Neuronal stem cell (in vitro differentiated cells): ENCODE measurements around the gene LDHB.
"Not testable (repeated sequence)": the region's sequence is repeated elsewhere in the genome, so short reads cannot be mapped to it uniquely, and the experiment has no call there.

Experiments used
- DNase-seq: peaks from one replicate; pipeline ENCODE4 v3.0.0-alpha.2; 2013; ENCODE audit warnings: low spot score
- H2AFZ ChIP-seq: one replicate; pipeline ENCODE4 v1.6.1; 2013; ENCODE audit warnings: mild to moderate bottlenecking, low read length, inconsistent platforms
- H2AK5ac ChIP-seq: 2 replicates; pipeline ENCODE4 v1.6.1; 2013; ENCODE audit warnings: low read depth, mild to moderate bottlenecking, inconsistent platforms, low read length, moderate library complexity, mixed read lengths
- H2BK120ac ChIP-seq: 2 replicates; pipeline ENCODE4 v1.6.1; 2013; ENCODE audit warnings: low read depth, mild to moderate bottlenecking, inconsistent platforms, low read length, moderate library complexity, mixed read lengths
- H2BK12ac ChIP-seq: one replicate; pipeline ENCODE4 v1.6.1; 2013; ENCODE audit warnings: low read length, inconsistent platforms
- H2BK15ac ChIP-seq: 2 replicates; pipeline ENCODE4 v1.6.1; 2013; ENCODE audit warnings: mild to moderate bottlenecking, low read length, inconsistent platforms, mixed read lengths
- H2BK5ac ChIP-seq: one replicate; pipeline ENCODE4 v1.6.1; 2013; ENCODE audit warnings: inconsistent platforms, mild to moderate bottlenecking, low read length, moderate library complexity
- H3K14ac ChIP-seq: one replicate; pipeline ENCODE4 v1.6.1; 2013; ENCODE audit warnings: low read length, inconsistent platforms
- H3K18ac ChIP-seq: 2 replicates; pipeline ENCODE4 v1.6.1; 2013; ENCODE audit warnings: low read length, inconsistent platforms
- H3K23ac ChIP-seq: 2 replicates; pipeline ENCODE4 v1.6.1; 2013; ENCODE audit warnings: low read depth, mild to moderate bottlenecking, mixed read lengths, low read length, inconsistent platforms; ENCODE audit not compliant: poor library complexity
- H3K27ac ChIP-seq: replicated peaks from 3 replicates; pipeline ENCODE4 v1.5.1; 2013; ENCODE audit warnings: low read length, inconsistent platforms
- H3K27me3 ChIP-seq, 3 experiments: 2 replicates each; pipeline ENCODE4 v1.6.1; 2013; ENCODE audit warnings: low read length in 3 of 3, mild to moderate bottlenecking in 2 of 3, inconsistent platforms in 1 of 3, low read depth in 1 of 3, mixed read lengths in 1 of 3, moderate library complexity in 1 of 3; ENCODE audit not compliant: control insufficient read depth in 3 of 3, insufficient read depth in 3 of 3
- H3K36me3 ChIP-seq, 2 donors: replicated peaks in 1 of 2; 2 replicates each; pipeline ENCODE4 v1.6.1; 2013; ENCODE audit warnings: low read length in 2 of 2; ENCODE audit not compliant: control insufficient read depth in 2 of 2, insufficient read depth in 2 of 2
- H3K4ac ChIP-seq: 2 replicates; pipeline ENCODE4 v1.6.1; 2013; ENCODE audit warnings: inconsistent platforms, mild to moderate bottlenecking, low read length, moderate library complexity
- H3K4me1 ChIP-seq, 2 donors: 1 replicate in 1 of 2; 2 replicates in 1 of 2; pipeline ENCODE4 v1.6.1; 2013; ENCODE audit warnings: low read length in 2 of 2, low read depth in 1 of 2; ENCODE audit not compliant: control insufficient read depth in 2 of 2, insufficient read depth in 1 of 2
- H3K4me2 ChIP-seq: one replicate; pipeline ENCODE4 v1.6.1; 2013; ENCODE audit warnings: mild to moderate bottlenecking, low read length, inconsistent platforms; ENCODE audit not compliant: insufficient read depth, poor library complexity, severe bottlenecking
- H3K4me3 ChIP-seq, 2 donors: 2 replicates each; pipeline ENCODE4 v1.5.1; 2013; ENCODE audit warnings: low read length in 2 of 2, mild to moderate bottlenecking in 2 of 2, inconsistent platforms in 1 of 2, moderate library complexity in 1 of 2
- H3K79me1 ChIP-seq: one replicate; pipeline ENCODE4 v1.6.1; 2013; ENCODE audit warnings: low read depth, mild to moderate bottlenecking, inconsistent platforms, low read length, moderate library complexity
- H3K9ac ChIP-seq: one replicate; pipeline ENCODE4 v1.6.1; 2013; ENCODE audit warnings: mild to moderate bottlenecking, low read depth, low read length, inconsistent platforms; ENCODE audit not compliant: poor library complexity
- H3K9me3 ChIP-seq, 2 donors: replicated peaks in 1 of 2; 2 replicates each; pipeline versions ENCODE3 to v1.6.1; 2013; ENCODE audit warnings: low read length in 2 of 2, mild to moderate bottlenecking in 2 of 2, inconsistent platforms in 1 of 2, low read depth in 1 of 2, mixed read lengths in 1 of 2, moderate library complexity in 1 of 2; ENCODE audit not compliant: control insufficient read depth in 2 of 2, insufficient read depth in 1 of 2
- H4K8ac ChIP-seq: one replicate; pipeline ENCODE4 v1.6.1; 2013; ENCODE audit warnings: low read depth, mild to moderate bottlenecking, inconsistent platforms, low read length, moderate library complexity
- H4K91ac ChIP-seq: one replicate; pipeline ENCODE4 v1.6.1; 2013; ENCODE audit warnings: low read length, low read depth, mild to moderate bottlenecking, inconsistent platforms; ENCODE audit not compliant: poor library complexity
- WGBS, 2 donors: extraction: QIAGEN DNeasy Blood & Tissue Kit; methylation state at CpG; one replicate each; pipeline ENCODE4 v1.1.7; 2013; ENCODE audit warnings: missing lambda C conversion rate in 2 of 2, mixed read lengths in 1 of 2; ENCODE audit not compliant: insufficient read length in 2 of 2, insufficient replicate concordance in 1 of 2; ENCODE audit errors: extremely low coverage in 2 of 2; 5-methylcytosine and 5-hydroxymethylcytosine counted together

The LDHB gene

GRCh38 chr12:21673830-21674552 is 16.3 kb upstream of the LDHB start:
- H3K36me3 ChIP-seq, H4K8ac ChIP-seq, H2BK5ac ChIP-seq, H2BK15ac ChIP-seq, H3K18ac ChIP-seq, H3K27me3 ChIP-seq, H2BK12ac ChIP-seq, H3K23ac ChIP-seq, H3K9ac ChIP-seq, H3K27ac ChIP-seq, H3K79me1 ChIP-seq, H3K4me2 ChIP-seq, H3K4ac ChIP-seq, H3K9me3 ChIP-seq, H2AFZ ChIP-seq, H3K4me3 ChIP-seq, DNase-seq, H3K14ac ChIP-seq, H4K91ac ChIP-seq, H2AK5ac ChIP-seq, H3K4me1 ChIP-seq: not testable (repeated sequence)
- peak overlapping the region; percentile 22 for H2BK120ac ChIP-seq
- WGBS, 2 donors, result no CpG with 5 or more reads among the region's 39 CpGs

- no peak overlapping the region for H3K4me3 ChIP-seq
- H2AFZ ChIP-seq, result no peak overlapping the region
- H2BK120ac ChIP-seq, result no peak overlapping the region
- no peak overlapping the region for H3K9ac ChIP-seq
- no peak overlapping the region for H3K27ac ChIP-seq
- H2BK5ac ChIP-seq, result no peak overlapping the region
- WGBS, 2 donors, result no CpG with 5 or more reads among the region's 1 CpG
- H3K79me1 ChIP-seq, result no peaks in the 10 kb centered on the region
- H2BK12ac ChIP-seq, result no peak overlapping the region
- no peak overlapping the region for H4K8ac ChIP-seq
- H3K4ac ChIP-seq, result no peak overlapping the region
- no peak overlapping the region for H3K4me2 ChIP-seq
- H2AK5ac ChIP-seq, result no peak overlapping the region
- no peaks in the 10 kb centered on the region for H3K9me3 ChIP-seq
- H3K27me3 ChIP-seq, result no peaks in the 10 kb centered on the region
- H3K23ac ChIP-seq, result no peak overlapping the region
- H3K36me3 ChIP-seq, result no peaks in the 10 kb centered on the region
- no peak overlapping the region for H3K14ac ChIP-seq
- H3K4me1 ChIP-seq, result no peaks in the 10 kb centered on the region
- no peak for DNase-seq
- H2BK15ac ChIP-seq, result no peak overlapping the region
- no peak overlapping the region for H4K91ac ChIP-seq
- no peak overlapping the region for H3K18ac ChIP-seq
Measured at GRCh38 chr12:21672146-21672545, 14.5 kb upstream of the LDHB start.

- no peak overlapping the region for H3K18ac ChIP-seq
- H2BK5ac ChIP-seq, result no peak overlapping the region
- no peak overlapping the region for H3K4ac ChIP-seq
- no peak overlapping the region for H4K8ac ChIP-seq
- no peak overlapping the region for H3K14ac ChIP-seq
- no peak overlapping the region for H3K27ac ChIP-seq
- H2AFZ ChIP-seq, result no peak overlapping the region
- H3K27me3 ChIP-seq, result no peaks in the 10 kb centered on the region
- H3K36me3 ChIP-seq, result no peaks in the 10 kb centered on the region
- H3K23ac ChIP-seq, result no peak overlapping the region
- H2BK15ac ChIP-seq, result no peak overlapping the region
- no peak overlapping the region for H2BK120ac ChIP-seq
- H3K4me1 ChIP-seq, result no peaks in the 10 kb centered on the region
- H3K4me2 ChIP-seq, result no peak overlapping the region
- H3K9me3 ChIP-seq, result no peaks in the 10 kb centered on the region
- no peak overlapping the region for H2BK12ac ChIP-seq
- no CpG with 5 or more reads among the region's 4 CpGs for WGBS, 2 donors
- no peak overlapping the region for H3K4me3 ChIP-seq
- no peak overlapping the region for H3K9ac ChIP-seq
- no peak overlapping the region for H4K91ac ChIP-seq
- H2AK5ac ChIP-seq, result no peak overlapping the region
- H3K79me1 ChIP-seq, result no peaks in the 10 kb centered on the region
- no peak for DNase-seq
Measured at GRCh38 chr12:21666722-21667121, 9.1 kb upstream of the LDHB start.

GRCh38 chr12:21665816-21666215 is 8.2 kb upstream of the LDHB start:
- Histone ChIP-seq H3K23ac (no peak overlapping the region), H4K91ac (no peak overlapping the region), H3K9me3 (no peaks in the 10 kb centered on the region), H3K4ac (no peak overlapping the region), H2BK5ac (no peak overlapping the region), H3K27ac (no peak overlapping the region), H4K8ac (no peak overlapping the region), H3K79me1 (no peaks in the 10 kb centered on the region), H3K18ac (no peak overlapping the region), H2BK120ac (no peak overlapping the region), H2BK15ac (no peak overlapping the region), H3K27me3 (no peaks in the 10 kb centered on the region), H3K9ac (no peak overlapping the region), H3K36me3 (no peaks in the 10 kb centered on the region), H3K14ac (no peak overlapping the region), H2AFZ (no peak overlapping the region), H2AK5ac (no peak overlapping the region), H3K4me3 (no peak overlapping the region), H3K4me2 (no peak overlapping the region), H2BK12ac (no peak overlapping the region), H3K4me1 (no peaks in the 10 kb centered on the region)
- WGBS, 2 donors, result no CpG with 5 or more reads among the region's 7 CpGs
- no peak for DNase-seq
